HEK293 (cell line): ENCODE measurements around the gene GRAMD1B.

Experiments
- CTCF ChIA-PET: fragments of 350-600 bp; formaldehyde crosslinking; extraction: SDS; loops from one replicate; lab custom pipeline; 2021; ENCODE audit warnings: antibody characterized with exemption; lab: Yijun Ruan, JAX
- POLR2A ChIA-PET: fragments of 300-600 bp; formaldehyde crosslinking; extraction: SDS; loops from one replicate; lab custom pipeline; 2020; ENCODE audit warnings: antibody characterized with exemption, inconsistent platforms; lab: Yijun Ruan, JAX
- H3K27ac ChIP-seq: fragments of 200-500 bp; sonication (Bioruptor generic); 2 replicates; pipeline ENCODE4 v1.5.1; 2014; ENCODE audit warnings: low read depth, low read length, control low read depth, inconsistent platforms; ENCODE audit errors: extremely low read depth
- H3K36me3 ChIP-seq, 2 experiments: fragments of 200-500 bp in 1 of 2; sonication (Bioruptor generic) in 1 of 2; 1 replicate in 1 of 2; 2 replicates in 1 of 2; pipeline ENCODE4 v1.5.1; 2014 to 2017; ENCODE audit warnings: inconsistent platforms in 2 of 2, low read length in 2 of 2; ENCODE audit not compliant: control insufficient read depth in 2 of 2, insufficient read depth in 1 of 2
- H3K4me1 ChIP-seq: fragments of 200-500 bp; sonication (Bioruptor generic); 2 replicates; pipeline ENCODE4 v1.5.1; 2014; ENCODE audit warnings: mild to moderate bottlenecking, low read length, inconsistent platforms; ENCODE audit not compliant: control insufficient read depth, insufficient read depth
- H3K4me3 ChIP-seq: 2 replicates; pipeline ENCODE4 v1.5.1; 2011; ENCODE audit warnings: low read depth, mild to moderate bottlenecking, control low read depth, low read length, moderate library complexity
- H3K9me3 ChIP-seq: fragments of 200-500 bp; sonication (Bioruptor generic); 2 replicates; pipeline ENCODE4 v1.5.1; 2014; ENCODE audit warnings: low read depth, low read length, inconsistent platforms; ENCODE audit not compliant: control insufficient read depth, insufficient read depth
- BCL11A ChIP-seq: fragments of 450-650 bp; formaldehyde crosslinking; IDR thresholded peaks from 2 replicates; pipeline ENCODE4 v1.5.1; 2016; ENCODE audit warnings: low read depth, missing biosample characterization, missing genetic modification characterization
- SCRT1 ChIP-seq: fragments of 450-650 bp; formaldehyde crosslinking; IDR thresholded peaks from 2 replicates; pipeline ENCODE4 v1.5.1; 2016; ENCODE audit warnings: missing biosample characterization, missing genetic modification characterization, borderline replicate concordance
- YY2 ChIP-seq: fragments of 450-650 bp; formaldehyde crosslinking; IDR thresholded peaks from 2 replicates; pipeline ENCODE4 v1.5.1; 2016; ENCODE audit warnings: missing biosample characterization, missing genetic modification characterization
- ZBTB48 ChIP-seq: fragments of 450-650 bp; formaldehyde crosslinking; IDR thresholded peaks from 2 replicates; pipeline ENCODE4 v1.5.1; 2016; ENCODE audit warnings: missing biosample characterization, missing genetic modification characterization
- ZNF239 ChIP-seq: fragments of 450-650 bp; formaldehyde crosslinking; IDR thresholded peaks from 2 replicates; pipeline ENCODE4 v1.5.1; 2016; ENCODE audit warnings: missing biosample characterization, missing genetic modification characterization
- ZNF341 ChIP-seq: fragments of 450-650 bp; formaldehyde crosslinking; IDR thresholded peaks from 2 replicates; pipeline ENCODE4; 2016; ENCODE audit warnings: low read depth, missing biosample characterization, missing genetic modification characterization
- ZNF624 ChIP-seq: fragments of 450-650 bp; formaldehyde crosslinking; IDR thresholded peaks from 2 replicates; pipeline ENCODE4 v1.5.1; 2017; ENCODE audit warnings: missing biosample characterization, missing genetic modification characterization
- ZNF747 ChIP-seq: fragments of 450-650 bp; formaldehyde crosslinking; IDR thresholded peaks from 2 replicates; pipeline ENCODE4 v1.5.1; 2016; ENCODE audit warnings: missing biosample characterization, missing genetic modification characterization
- ZNF792 ChIP-seq: fragments of 450-650 bp; formaldehyde crosslinking; IDR thresholded peaks from 2 replicates; pipeline ENCODE4 v1.5.1; 2016; ENCODE audit warnings: missing biosample characterization, missing genetic modification characterization
- TF ChIP-seq, protein P1 (sequence below): fragments of 450-650 bp; formaldehyde crosslinking; optimal IDR thresholded peaks from 2 replicates; pipeline ENCODE3; 2016; ENCODE audit warnings: missing biosample characterization, mild to moderate bottlenecking, missing genetic modification characterization
- TF ChIP-seq, protein P2 (sequence below): fragments of 450-650 bp; formaldehyde crosslinking; IDR thresholded peaks from 2 replicates; pipeline ENCODE4 v1.5.1; 2016; ENCODE audit warnings: missing biosample characterization, missing genetic modification characterization
- TF ChIP-seq, protein P3 (sequence below): fragments of 450-650 bp; formaldehyde crosslinking; IDR thresholded peaks from 2 replicates; pipeline ENCODE4 v1.5.1; 2016; ENCODE audit warnings: missing biosample characterization, missing genetic modification characterization
- TF ChIP-seq, protein P4 (sequence below): fragments of 450-650 bp; formaldehyde crosslinking; IDR thresholded peaks from 2 replicates; pipeline ENCODE4 v1.5.1; 2017; ENCODE audit warnings: missing biosample characterization, missing genetic modification characterization
- TF ChIP-seq, protein P5 (sequence below): fragments of 450-650 bp; formaldehyde crosslinking; IDR thresholded peaks from 2 replicates; pipeline ENCODE4 v1.5.1; 2016; ENCODE audit warnings: missing biosample characterization, missing genetic modification characterization
- TF ChIP-seq, protein P6 (sequence below): fragments of 450-650 bp; formaldehyde crosslinking; IDR thresholded peaks from 2 replicates; pipeline ENCODE4 v1.5.1; 2016; ENCODE audit warnings: missing biosample characterization, missing genetic modification characterization, borderline replicate concordance

GRAMD1B gene

DNA sequence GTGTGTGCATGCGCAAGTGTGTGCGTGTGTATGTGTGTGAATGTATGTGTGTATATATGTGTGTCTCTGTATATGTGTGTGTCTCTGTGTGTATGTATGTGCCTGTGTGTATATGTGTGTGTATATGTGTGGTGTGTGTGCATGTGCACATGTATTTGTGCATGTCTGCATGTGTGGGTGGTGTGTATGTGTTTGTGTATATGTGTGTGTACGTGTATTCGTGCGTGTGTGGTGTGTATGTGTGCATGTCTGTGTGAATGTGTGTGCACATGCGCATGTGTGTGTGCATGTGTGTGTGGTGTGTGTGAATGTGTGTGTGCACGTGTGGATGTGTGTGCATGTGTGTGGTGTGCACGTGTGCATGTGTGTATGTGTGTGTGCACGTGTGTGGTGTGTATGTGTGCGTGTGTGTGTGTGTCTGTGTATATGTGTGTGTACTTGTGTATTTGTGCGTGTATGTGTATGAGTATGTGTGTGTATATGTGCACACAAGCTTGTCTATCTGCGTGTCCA is 153.0 kb downstream of the GRAMD1B start:
- TF ChIP-seq, protein P1, sequence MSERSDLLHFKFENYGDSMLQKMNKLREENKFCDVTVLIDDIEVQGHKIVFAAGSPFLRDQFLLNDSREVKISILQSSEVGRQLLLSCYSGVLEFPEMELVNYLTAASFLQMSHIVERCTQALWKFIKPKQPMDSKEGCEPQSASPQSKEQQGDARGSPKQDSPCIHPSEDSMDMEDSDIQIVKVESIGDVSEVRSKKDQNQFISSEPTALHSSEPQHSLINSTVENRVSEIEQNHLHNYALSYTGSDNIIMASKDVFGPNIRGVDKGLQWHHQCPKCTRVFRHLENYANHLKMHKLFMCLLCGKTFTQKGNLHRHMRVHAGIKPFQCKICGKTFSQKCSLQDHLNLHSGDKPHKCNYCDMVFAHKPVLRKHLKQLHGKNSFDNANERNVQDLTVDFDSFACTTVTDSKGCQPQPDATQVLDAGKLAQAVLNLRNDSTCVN (tag by site-specific recombination): peak; percentile 19
- TF ChIP-seq, protein P2, sequence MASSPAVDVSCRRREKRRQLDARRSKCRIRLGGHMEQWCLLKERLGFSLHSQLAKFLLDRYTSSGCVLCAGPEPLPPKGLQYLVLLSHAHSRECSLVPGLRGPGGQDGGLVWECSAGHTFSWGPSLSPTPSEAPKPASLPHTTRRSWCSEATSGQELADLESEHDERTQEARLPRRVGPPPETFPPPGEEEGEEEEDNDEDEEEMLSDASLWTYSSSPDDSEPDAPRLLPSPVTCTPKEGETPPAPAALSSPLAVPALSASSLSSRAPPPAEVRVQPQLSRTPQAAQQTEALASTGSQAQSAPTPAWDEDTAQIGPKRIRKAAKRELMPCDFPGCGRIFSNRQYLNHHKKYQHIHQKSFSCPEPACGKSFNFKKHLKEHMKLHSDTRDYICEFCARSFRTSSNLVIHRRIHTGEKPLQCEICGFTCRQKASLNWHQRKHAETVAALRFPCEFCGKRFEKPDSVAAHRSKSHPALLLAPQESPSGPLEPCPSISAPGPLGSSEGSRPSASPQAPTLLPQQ (tag by site-specific recombination): no peak
- TF ChIP-seq, protein P3, sequence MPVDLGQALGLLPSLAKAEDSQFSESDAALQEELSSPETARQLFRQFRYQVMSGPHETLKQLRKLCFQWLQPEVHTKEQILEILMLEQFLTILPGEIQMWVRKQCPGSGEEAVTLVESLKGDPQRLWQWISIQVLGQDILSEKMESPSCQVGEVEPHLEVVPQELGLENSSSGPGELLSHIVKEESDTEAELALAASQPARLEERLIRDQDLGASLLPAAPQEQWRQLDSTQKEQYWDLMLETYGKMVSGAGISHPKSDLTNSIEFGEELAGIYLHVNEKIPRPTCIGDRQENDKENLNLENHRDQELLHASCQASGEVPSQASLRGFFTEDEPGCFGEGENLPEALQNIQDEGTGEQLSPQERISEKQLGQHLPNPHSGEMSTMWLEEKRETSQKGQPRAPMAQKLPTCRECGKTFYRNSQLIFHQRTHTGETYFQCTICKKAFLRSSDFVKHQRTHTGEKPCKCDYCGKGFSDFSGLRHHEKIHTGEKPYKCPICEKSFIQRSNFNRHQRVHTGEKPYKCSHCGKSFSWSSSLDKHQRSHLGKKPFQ: peak; percentile 73
- TF ChIP-seq, protein P4, sequence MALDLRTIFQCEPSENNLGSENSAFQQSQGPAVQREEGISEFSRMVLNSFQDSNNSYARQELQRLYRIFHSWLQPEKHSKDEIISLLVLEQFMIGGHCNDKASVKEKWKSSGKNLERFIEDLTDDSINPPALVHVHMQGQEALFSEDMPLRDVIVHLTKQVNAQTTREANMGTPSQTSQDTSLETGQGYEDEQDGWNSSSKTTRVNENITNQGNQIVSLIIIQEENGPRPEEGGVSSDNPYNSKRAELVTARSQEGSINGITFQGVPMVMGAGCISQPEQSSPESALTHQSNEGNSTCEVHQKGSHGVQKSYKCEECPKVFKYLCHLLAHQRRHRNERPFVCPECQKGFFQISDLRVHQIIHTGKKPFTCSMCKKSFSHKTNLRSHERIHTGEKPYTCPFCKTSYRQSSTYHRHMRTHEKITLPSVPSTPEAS: peak; percentile 98
- no peak for TF ChIP-seq ZNF341 (tag by site-specific recombination)
- H3K4me1 ChIP-seq: no peaks in the 10 kb centered on the region
- no peak overlapping the region for H3K27ac ChIP-seq
- no peaks in the 10 kb centered on the region for H3K36me3 ChIP-seq
- ChIA-PET CTCF (interaction anchor here (0.5 to 5.7 kb wide), 4 partner anchors 31 to 1873 kb away, joined by 3 to 50 read pairs (median 4); no protein-coding TSS in a partner anchor), POLR2A (interaction anchor here (0.5 kb wide), 1 partner anchor 1667 kb away, joined by 4 read pairs; no protein-coding TSS in a partner anchor)
- no peak overlapping the region for H3K4me3 ChIP-seq
- H3K9me3 ChIP-seq: no peaks in the 10 kb centered on the region

DNA sequence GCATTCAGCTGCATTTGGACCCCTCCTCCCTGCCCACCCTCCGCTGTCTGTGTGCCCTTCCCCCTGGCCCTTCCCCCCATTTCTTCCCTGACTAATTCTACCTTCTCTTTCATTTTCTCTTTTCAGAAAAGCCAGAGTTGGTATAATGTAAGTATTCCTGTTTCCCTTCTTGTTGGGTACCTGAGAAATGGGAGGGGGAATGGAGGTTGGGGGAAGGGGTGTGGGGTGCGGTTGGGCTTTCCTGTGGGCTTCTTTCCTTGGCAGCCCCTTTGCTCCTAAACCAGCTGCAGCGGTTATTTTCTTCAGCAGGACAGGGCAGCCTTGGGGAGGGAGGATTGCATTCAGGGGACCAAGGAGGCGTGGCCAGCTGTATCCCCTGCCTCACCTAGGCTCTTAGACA is 154.1 kb downstream of the GRAMD1B start:
- no peak for TF ChIP-seq ZNF239 (tag by site-specific recombination)
- Histone ChIP-seq H3K27ac (no peak overlapping the region), H3K36me3 (no peaks in the 10 kb centered on the region), H3K4me3 (no peak overlapping the region), H3K4me1 (no peaks in the 10 kb centered on the region), H3K9me3 (no peaks in the 10 kb centered on the region)
- CTCF ChIA-PET: interaction anchor here (0.6 kb wide), 1 partner anchor 44 kb away, joined by 3 read pairs; no protein-coding TSS in a partner anchor
- POLR2A ChIA-PET: no interaction called here

DNA sequence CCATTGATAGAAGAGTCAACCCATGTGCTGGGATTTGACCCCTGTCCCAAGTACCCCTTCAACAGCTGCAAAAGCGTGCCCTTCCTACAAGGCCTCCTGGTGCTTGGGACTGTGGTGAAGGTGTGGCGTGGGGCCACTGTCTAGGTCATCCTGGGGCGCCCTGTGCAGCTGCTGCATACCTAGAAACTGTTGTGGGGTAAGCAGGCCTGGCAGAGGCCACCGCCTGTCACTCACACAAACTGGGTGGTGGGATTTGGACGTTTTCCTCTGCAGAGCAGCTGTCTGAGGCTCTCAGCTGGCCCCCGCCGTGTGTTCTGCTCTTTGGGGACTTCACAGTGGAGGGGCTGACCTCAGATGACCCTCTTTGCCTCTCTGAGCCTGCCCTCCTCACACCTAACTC is 154.7 kb downstream of the GRAMD1B start:
- Histone ChIP-seq H3K27ac (no peak overlapping the region), H3K4me3 (no peak overlapping the region), H3K36me3 (no peaks in the 10 kb centered on the region), H3K9me3 (no peaks in the 10 kb centered on the region), H3K4me1 (no peaks in the 10 kb centered on the region)
- ChIA-PET CTCF (interaction anchor here (0.6 kb wide), 1 partner anchor 45 kb away, joined by 3 read pairs; no protein-coding TSS in a partner anchor), POLR2A (no interaction called here)
- TF ChIP-seq BCL11A: no peak
- TF ChIP-seq, protein P5, sequence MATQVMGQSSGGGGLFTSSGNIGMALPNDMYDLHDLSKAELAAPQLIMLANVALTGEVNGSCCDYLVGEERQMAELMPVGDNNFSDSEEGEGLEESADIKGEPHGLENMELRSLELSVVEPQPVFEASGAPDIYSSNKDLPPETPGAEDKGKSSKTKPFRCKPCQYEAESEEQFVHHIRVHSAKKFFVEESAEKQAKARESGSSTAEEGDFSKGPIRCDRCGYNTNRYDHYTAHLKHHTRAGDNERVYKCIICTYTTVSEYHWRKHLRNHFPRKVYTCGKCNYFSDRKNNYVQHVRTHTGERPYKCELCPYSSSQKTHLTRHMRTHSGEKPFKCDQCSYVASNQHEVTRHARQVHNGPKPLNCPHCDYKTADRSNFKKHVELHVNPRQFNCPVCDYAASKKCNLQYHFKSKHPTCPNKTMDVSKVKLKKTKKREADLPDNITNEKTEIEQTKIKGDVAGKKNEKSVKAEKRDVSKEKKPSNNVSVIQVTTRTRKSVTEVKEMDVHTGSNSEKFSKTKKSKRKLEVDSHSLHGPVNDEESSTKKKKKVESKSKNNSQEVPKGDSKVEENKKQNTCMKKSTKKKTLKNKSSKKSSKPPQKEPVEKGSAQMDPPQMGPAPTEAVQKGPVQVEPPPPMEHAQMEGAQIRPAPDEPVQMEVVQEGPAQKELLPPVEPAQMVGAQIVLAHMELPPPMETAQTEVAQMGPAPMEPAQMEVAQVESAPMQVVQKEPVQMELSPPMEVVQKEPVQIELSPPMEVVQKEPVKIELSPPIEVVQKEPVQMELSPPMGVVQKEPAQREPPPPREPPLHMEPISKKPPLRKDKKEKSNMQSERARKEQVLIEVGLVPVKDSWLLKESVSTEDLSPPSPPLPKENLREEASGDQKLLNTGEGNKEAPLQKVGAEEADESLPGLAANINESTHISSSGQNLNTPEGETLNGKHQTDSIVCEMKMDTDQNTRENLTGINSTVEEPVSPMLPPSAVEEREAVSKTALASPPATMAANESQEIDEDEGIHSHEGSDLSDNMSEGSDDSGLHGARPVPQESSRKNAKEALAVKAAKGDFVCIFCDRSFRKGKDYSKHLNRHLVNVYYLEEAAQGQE: no peak
- no peak for TF ChIP-seq YY2 (tag by site-specific recombination)
- TF ChIP-seq, protein P6, sequence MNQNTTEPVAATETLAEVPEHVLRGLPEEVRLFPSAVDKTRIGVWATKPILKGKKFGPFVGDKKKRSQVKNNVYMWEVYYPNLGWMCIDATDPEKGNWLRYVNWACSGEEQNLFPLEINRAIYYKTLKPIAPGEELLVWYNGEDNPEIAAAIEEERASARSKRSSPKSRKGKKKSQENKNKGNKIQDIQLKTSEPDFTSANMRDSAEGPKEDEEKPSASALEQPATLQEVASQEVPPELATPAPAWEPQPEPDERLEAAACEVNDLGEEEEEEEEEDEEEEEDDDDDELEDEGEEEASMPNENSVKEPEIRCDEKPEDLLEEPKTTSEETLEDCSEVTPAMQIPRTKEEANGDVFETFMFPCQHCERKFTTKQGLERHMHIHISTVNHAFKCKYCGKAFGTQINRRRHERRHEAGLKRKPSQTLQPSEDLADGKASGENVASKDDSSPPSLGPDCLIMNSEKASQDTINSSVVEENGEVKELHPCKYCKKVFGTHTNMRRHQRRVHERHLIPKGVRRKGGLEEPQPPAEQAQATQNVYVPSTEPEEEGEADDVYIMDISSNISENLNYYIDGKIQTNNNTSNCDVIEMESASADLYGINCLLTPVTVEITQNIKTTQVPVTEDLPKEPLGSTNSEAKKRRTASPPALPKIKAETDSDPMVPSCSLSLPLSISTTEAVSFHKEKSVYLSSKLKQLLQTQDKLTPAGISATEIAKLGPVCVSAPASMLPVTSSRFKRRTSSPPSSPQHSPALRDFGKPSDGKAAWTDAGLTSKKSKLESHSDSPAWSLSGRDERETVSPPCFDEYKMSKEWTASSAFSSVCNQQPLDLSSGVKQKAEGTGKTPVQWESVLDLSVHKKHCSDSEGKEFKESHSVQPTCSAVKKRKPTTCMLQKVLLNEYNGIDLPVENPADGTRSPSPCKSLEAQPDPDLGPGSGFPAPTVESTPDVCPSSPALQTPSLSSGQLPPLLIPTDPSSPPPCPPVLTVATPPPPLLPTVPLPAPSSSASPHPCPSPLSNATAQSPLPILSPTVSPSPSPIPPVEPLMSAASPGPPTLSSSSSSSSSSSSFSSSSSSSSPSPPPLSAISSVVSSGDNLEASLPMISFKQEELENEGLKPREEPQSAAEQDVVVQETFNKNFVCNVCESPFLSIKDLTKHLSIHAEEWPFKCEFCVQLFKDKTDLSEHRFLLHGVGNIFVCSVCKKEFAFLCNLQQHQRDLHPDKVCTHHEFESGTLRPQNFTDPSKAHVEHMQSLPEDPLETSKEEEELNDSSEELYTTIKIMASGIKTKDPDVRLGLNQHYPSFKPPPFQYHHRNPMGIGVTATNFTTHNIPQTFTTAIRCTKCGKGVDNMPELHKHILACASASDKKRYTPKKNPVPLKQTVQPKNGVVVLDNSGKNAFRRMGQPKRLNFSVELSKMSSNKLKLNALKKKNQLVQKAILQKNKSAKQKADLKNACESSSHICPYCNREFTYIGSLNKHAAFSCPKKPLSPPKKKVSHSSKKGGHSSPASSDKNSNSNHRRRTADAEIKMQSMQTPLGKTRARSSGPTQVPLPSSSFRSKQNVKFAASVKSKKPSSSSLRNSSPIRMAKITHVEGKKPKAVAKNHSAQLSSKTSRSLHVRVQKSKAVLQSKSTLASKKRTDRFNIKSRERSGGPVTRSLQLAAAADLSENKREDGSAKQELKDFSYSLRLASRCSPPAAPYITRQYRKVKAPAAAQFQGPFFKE (tag by site-specific recombination): no peak
- TF ChIP-seq ZNF624 (tag by site-specific recombination): no peak
- TF ChIP-seq ZNF747 (tag by site-specific recombination): no peak
- TF ChIP-seq ZNF341 (tag by site-specific recombination): no peak
- no peak for TF ChIP-seq SCRT1 (tag by site-specific recombination)
- TF ChIP-seq ZBTB48 (tag by site-specific recombination): no peak
- TF ChIP-seq ZNF792 (tag by site-specific recombination): no peak
